Fibroblast of the aortic adventitia (primary cell): ENCODE results near the gene RANBP10. TPM values are rescaled to one million over a fixed set of nuclear protein-coding genes. Genes with fewer than 3 reads are reported as not detected.
"Not testable (repeated sequence)": the region's sequence is repeated elsewhere in the genome, so short reads cannot be mapped to it uniquely, and the experiment has no call there.

Experiments used
- DNase-seq: peaks from one replicate; pipeline ENCODE4 v3.0.0-alpha.2; 2010; ENCODE audit warnings: low read depth
- H3K4me3 ChIP-seq: 2 replicates; pipeline ENCODE4 v1.5.1; 2011; ENCODE audit warnings: low read depth, mild to moderate bottlenecking, control low read depth, low read length, moderate library complexity
- CTCF ChIP-seq: IDR thresholded peaks from 2 replicates; pipeline ENCODE4 v1.5.1; 2011; ENCODE audit warnings: mild to moderate bottlenecking, low read length, control low read depth, inconsistent platforms; ENCODE audit not compliant: insufficient read depth
- total RNA-seq: library from RNA; depleted of rRNA; stranded (reverse); fragments of >200 nt; gene quantifications from 2 replicates; pipeline ENCODE4 v1.2.3, GENCODE V29; 2012; ENCODE audit warnings: low replicate concordance

Gene RANBP10
- total RNA-seq, 1 donor = 6.4 TPM

DNA sequence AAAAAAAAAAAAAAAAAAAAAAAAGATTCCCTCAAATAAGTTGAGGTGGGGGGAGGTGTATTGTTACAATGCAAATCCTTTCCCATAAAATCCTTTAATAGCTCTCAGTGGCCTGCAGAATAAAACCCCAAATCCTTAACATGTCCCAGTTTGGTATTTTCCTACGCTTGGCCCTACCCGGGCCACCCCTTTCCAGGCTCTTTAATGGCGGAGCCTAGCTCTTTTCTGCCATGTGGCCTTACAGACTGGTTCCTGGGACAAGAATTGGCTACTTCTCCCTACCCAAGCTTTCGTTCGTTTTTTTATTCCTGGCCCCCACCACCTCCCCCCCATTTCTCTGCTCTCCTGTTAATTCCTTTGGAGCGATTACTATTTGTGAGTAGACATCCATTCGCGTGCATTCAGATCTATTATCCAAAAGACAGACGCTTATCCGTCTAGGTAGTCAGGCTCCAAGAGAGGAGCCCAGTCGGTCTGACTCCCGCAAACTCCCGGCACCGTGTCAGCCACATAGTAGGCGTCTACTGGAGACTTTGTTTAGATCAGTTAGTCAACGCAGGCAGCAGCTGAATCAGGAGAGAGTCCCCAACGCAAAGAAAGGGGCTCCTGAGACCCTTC lies 34.9 kb upstream of the RANBP10 start:
- H3K4me3 ChIP-seq = peak overlapping the region; percentile 50
- no peak for DNase-seq
- no peak for TF ChIP-seq CTCF

DNA sequence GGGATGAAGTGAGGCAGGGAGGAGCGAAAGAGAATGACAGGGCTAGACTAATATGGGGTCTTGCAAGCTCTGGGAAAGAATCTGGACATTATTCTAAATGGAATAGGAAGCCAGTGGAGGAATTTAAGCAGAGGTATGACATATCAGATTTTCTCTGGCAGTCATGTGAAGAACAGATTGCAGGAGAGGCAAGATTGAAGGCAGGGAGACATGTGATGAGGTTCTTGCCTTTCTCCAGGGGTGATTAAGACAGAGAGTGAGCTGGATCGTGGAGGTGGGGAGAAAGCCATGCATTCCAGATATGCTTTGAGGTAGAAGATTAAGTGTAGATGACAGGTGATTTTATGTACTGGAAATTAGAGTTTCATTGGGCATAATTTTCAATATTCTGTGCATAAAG lies 31.5 kb upstream of the RANBP10 start:
- TF ChIP-seq CTCF = no peak
- DNase-seq = no peak
- H3K4me3 ChIP-seq = no peak overlapping the region

- not testable (repeated sequence) for DNase-seq, H3K4me3 ChIP-seq
Measured at GRCh38 chr16:67837190-67837589, 30.8 kb upstream of the RANBP10 start.

DNA sequence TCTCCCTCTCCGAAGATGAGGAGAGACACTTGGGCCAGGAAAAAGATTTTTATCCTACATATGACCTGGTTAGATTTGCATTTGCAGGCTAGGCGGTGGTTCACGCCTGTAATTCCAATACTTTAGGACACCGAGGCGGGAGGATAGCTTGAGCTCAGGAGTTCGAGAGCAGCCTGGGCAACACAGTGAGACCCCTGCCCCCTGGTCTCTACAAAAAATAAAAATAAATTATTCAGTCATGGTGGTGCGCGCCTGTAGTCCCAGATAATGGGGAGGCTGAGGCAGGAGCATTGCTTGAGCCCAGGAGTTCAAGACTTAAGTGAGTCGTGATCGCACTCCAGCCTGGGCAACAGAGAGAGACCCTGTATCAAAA lies 27.9 kb upstream of the RANBP10 start:
- no peak for TF ChIP-seq CTCF
- H3K4me3 ChIP-seq = peak overlapping the region; percentile 85
- no peak for DNase-seq

DNA sequence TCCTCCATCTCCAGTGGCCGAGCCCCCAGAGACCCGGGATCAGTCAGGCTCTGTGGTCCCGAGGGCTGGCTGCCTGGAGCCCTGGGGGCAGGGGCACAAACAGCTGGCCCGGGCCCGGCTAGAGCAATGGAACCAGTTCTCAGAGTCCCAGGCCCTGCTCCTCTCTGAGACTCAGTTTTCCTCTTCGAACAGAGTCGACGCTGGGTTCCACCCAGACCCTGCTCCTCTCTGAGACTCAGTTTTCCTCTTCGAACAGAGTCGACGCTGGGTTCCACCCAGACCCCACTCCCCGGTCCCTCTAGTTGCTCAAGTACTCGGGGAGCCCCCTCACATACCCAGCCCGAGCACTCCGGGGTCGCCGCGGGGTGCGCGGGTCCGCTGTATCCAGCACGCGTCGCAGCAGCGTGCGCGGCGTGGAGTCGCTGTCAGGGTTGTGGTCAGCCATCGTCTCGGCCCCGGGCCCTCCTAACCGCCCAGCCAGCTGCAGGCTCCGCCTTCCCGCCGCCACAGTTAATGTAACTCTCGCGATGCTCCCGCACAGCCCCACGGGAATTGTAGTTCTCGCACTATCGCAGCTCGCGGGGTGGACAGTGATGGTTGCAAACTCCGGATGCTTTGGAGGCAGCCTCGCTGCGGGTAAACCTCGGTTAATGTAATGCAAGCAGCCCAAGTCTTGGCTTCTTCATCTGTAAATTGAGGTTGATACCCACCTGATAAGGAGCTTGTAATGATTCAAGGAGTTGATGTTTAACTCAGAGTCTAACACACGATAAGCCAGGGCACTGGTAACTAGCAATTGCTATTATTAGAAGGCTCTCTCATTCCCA lies 27.3 kb upstream of the RANBP10 start:
- no peak for TF ChIP-seq CTCF
- peak overlapping the region; percentile 85 for H3K4me3 ChIP-seq
- DNase-seq = peak; percentile 90

- TF ChIP-seq CTCF = no peak
- peak; percentile 58 for DNase-seq
- H3K4me3 ChIP-seq = peak overlapping the region; percentile 85
Measured at GRCh38 chr16:67833030-67833414, 26.7 kb upstream of the RANBP10 start.

DNA sequence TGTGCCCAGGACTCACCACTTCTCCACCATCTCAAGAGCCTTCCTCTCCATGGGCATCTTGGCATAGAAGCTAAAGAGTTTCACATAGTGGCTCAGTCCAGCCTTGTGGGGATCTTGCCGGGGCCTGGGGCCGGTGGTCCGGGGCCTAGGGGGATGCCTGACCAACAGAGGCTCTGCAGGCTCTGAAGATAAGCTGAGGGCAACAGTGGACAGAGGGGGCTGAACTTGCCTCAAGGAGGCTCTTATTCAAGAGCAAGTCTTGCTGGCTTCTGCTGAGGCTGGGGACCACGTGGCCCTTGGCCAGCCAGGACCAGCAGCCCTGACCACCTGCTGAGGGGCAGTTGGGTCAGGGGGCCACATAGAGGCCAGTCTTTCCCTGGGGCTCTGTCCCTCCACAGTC lies 22.3 kb upstream of the RANBP10 start:
- DNase-seq = no peak
- TF ChIP-seq CTCF = no peak
- no peak overlapping the region for H3K4me3 ChIP-seq
